ENCODE data around the gene ACBD4. TPM values are rescaled to one million over a fixed set of nuclear protein-coding genes. Genes with fewer than 3 reads are reported as not detected.

The ACBD4 gene
- total and polyA plus RNA-seq, 2 of the 13 experiments (the other 11 are each of a cell fraction or from before 2014, with no cell fraction given), result 16.1 to 26.9 TPM

GRCh38 chr17:45146890-45147580, 11.5 kb downstream of the ACBD4 start (continued):
- TF ChIP-seq ZNF570 (CRISPR knock-in tag; IDR thresholded peaks at IDR 0.05; ENCODE audit: borderline replicate concordance), result no peak
- no peak for TF ChIP-seq ZNF747 (CRISPR knock-in tag; IDR thresholded peaks at IDR 0.05; ENCODE audit: borderline replicate concordance)
- TF ChIP-seq ZNF33A (CRISPR knock-in tag; IDR thresholded peaks at IDR 0.05; ENCODE audit: borderline replicate concordance), result no peak
- TF ChIP-seq ARID3A (IDR thresholded peaks at IDR 0.05; ENCODE audit: low read depth, low read length), result no peak
- no peak for TF ChIP-seq MAX (IDR thresholded peaks at IDR 0.05)
- TF ChIP-seq ZNF841 (CRISPR knock-in tag; IDR thresholded peaks at IDR 0.05; ENCODE audit: borderline replicate concordance), result no peak
- peak; percentile 28; the same call in 1 of the 2 replicates for TF ChIP-seq ZNF232 (CRISPR knock-in tag; IDR thresholded peaks at IDR 0.05; ENCODE audit: borderline replicate concordance)
- TF ChIP-seq ZMAT3 (CRISPR knock-in tag; conservative IDR thresholded peaks at IDR 0.05), result no peak
- TF ChIP-seq MIER3 (CRISPR knock-in tag; IDR thresholded peaks at IDR 0.05; ENCODE audit: borderline replicate concordance), result no peak
- TF ChIP-seq ZSCAN31 (CRISPR knock-in tag; IDR thresholded peaks at IDR 0.05; ENCODE audit: low read depth), result no peak; the same call in 1 of the 2 replicates
- no peak for TF ChIP-seq DR1 (CRISPR knock-in tag; IDR thresholded peaks at IDR 0.05)
- TF ChIP-seq ZFP36L2 (CRISPR knock-in tag; IDR thresholded peaks at IDR 0.05), result no peak
- TF ChIP-seq ZSCAN12 (CRISPR knock-in tag; IDR thresholded peaks at IDR 0.05), result no peak
- no peak for TF ChIP-seq SMARCC2 (IDR thresholded peaks at IDR 0.05)
- TF ChIP-seq MTA1 (CRISPR knock-in tag; IDR thresholded peaks at IDR 0.05; ENCODE audit: borderline replicate concordance), result no peak
- TF ChIP-seq ZNF670 (CRISPR knock-in tag; IDR thresholded peaks at IDR 0.05; ENCODE audit: borderline replicate concordance), result no peak
- 0 out of 2 replicates have a peak, but pooled peaks have one; percentile 19 for TF ChIP-seq ATF7-NPFF (CRISPR knock-in tag; IDR thresholded peaks at IDR 0.05; ENCODE audit: low read depth)
- TF ChIP-seq BRCA1 (CRISPR knock-in tag; IDR thresholded peaks at IDR 0.05), result no peak
- no peak for TF ChIP-seq NKX3-1 (CRISPR knock-in tag; IDR thresholded peaks at IDR 0.05)
- TF ChIP-seq ZNF605 (CRISPR knock-in tag; IDR thresholded peaks at IDR 0.05), result no peak
- TF ChIP-seq SIX4 (CRISPR knock-in tag; IDR thresholded peaks at IDR 0.05), result no peak
- no peak for TF ChIP-seq PRPF4 (IDR thresholded peaks at IDR 0.05; ENCODE audit: low read depth, low read length, poor library complexity, severe bottlenecking)
- no peak for TF ChIP-seq PRDM15 (CRISPR knock-in tag; IDR thresholded peaks at IDR 0.05)
- no peak for TF ChIP-seq SKI (IDR thresholded peaks at IDR 0.05; ENCODE audit: partially characterized antibody)
- no peak for TF ChIP-seq ZNF296 (CRISPR knock-in tag; conservative IDR thresholded peaks at IDR 0.05)
- no peak for TF ChIP-seq SAP130 (CRISPR knock-in tag; IDR thresholded peaks at IDR 0.05; ENCODE audit: low read depth)
- no peak for TF ChIP-seq ZNF10 (CRISPR knock-in tag; IDR thresholded peaks at IDR 0.05; ENCODE audit: borderline replicate concordance, low read depth)
